Measurements from ENCODE around the gene PCDH9. TPM values are rescaled to one million over a fixed set of nuclear protein-coding genes. Genes with fewer than 3 reads are reported as not detected.

PCDH9 gene
- total RNA-seq, 4 donors from 2014 or later = 2.8 to 22.4 (median 12.9) TPM

DNA sequence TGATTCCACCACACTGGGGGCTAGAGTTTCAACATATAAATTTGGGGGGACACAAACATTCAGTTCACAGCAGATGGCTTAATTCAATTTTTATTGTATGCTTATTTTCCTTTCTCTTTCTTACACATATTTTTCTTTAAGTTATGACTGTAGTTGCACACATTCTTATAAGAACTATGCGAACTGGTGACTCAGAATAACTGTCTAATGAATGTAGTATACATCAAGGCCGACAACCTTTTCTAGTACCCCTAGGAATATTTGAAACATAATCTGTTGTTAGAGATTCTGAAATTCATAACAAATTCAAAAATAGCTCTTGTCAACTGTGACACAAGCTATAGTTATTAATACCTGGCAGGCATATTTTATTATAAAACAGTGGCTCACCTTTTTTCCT, 695.6 kb downstream of the PCDH9 start:
- Histone ChIP-seq H3K9me3 (no peaks in the 10 kb centered on the region), H3K27me3 (no peaks in the 10 kb centered on the region), H3K27ac (no peak overlapping the region), H3K36me3 (no peaks in the 10 kb centered on the region), H3K4me1 (no peaks in the 10 kb centered on the region), H3K4me3 (replicated peaks in 1 of 3) (no peak overlapping the region)
- 95 to 97% methylated on average over 2 of the region's 2 CpGs for WGBS, 2 donors
- intact Hi-C loops (cut with DNase I) = no loop called here
- DNase-seq = no peak
- TF ChIP-seq CTCF (IDR thresholded peaks at IDR 0.05) (no peak), POLR2A (IDR thresholded peaks at IDR 0.05) (no peak)

GRCh38 chr13:66532845-66533244, 697.3 kb downstream of the PCDH9 start:
- H3K4me1 ChIP-seq = no peaks in the 10 kb centered on the region
- no peak overlapping the region for H3K4me3 ChIP-seq (replicated peaks in 1 of 3)
- no peak for TF ChIP-seq CTCF (IDR thresholded peaks at IDR 0.05)
- no peak for TF ChIP-seq POLR2A (IDR thresholded peaks at IDR 0.05)
- intact Hi-C loops (cut with DNase I) = no loop called here
- H3K27me3 ChIP-seq = no peaks in the 10 kb centered on the region
- H3K27ac ChIP-seq = no peak overlapping the region
- DNase-seq = no peak
- 76 to 83% methylated on average over 5 of the region's 5 CpGs for WGBS, 2 donors
- no peaks in the 10 kb centered on the region for H3K9me3 ChIP-seq
- no peaks in the 10 kb centered on the region for H3K36me3 ChIP-seq

- DNase-seq = no peak
- H3K9me3 ChIP-seq = no peaks in the 10 kb centered on the region
- no peaks in the 10 kb centered on the region for H3K4me1 ChIP-seq
- TF ChIP-seq CTCF (IDR thresholded peaks at IDR 0.05) (no peak), POLR2A (IDR thresholded peaks at IDR 0.05) (no peak)
- 76 to 83% methylated on average over 3 of the region's 3 CpGs for whole genome bisulfite sequencing, 2 donors
- H3K27me3 ChIP-seq = no peaks in the 10 kb centered on the region
- no peak overlapping the region for H3K4me3 ChIP-seq (replicated peaks in 1 of 3)
- no peak overlapping the region for H3K27ac ChIP-seq
- intact Hi-C loops (cut with DNase I) = no loop called here
- no peaks in the 10 kb centered on the region for H3K36me3 ChIP-seq
These were observed 698.0 kb downstream of the PCDH9 start for GRCh38 chr13:66532146-66532545.

- 92 to 95% methylated on average over 1 of the region's 1 CpG for WGBS, 2 donors
- no peak for DNase-seq
These were observed 699.5 kb downstream of the PCDH9 start for GRCh38 chr13:66530686-66531085.

GRCh38 chr13:66530158-66530557, 700.0 kb downstream of the PCDH9 start:
- intact Hi-C loops (cut with DNase I) = no loop called here
- TF ChIP-seq POLR2A (IDR thresholded peaks at IDR 0.05) = no peak
- TF ChIP-seq CTCF (IDR thresholded peaks at IDR 0.05) = no peak
- H3K36me3 ChIP-seq = no peaks in the 10 kb centered on the region

More at GRCh38 chr13:66530686-66531085, 699.5 kb downstream of the PCDH9 start:
- Histone ChIP-seq H3K36me3 (no peaks in the 10 kb centered on the region), H3K27ac (no peak overlapping the region), H3K27me3 (no peaks in the 10 kb centered on the region), H3K4me3 (replicated peaks in 1 of 3) (no peak overlapping the region), H3K4me1 (no peaks in the 10 kb centered on the region), H3K9me3 (no peaks in the 10 kb centered on the region)
- intact Hi-C loops (cut with DNase I) = no loop called here
- TF ChIP-seq POLR2A (IDR thresholded peaks at IDR 0.05) (no peak), CTCF (IDR thresholded peaks at IDR 0.05) (no peak)

More at GRCh38 chr13:66530158-66530557, 700.0 kb downstream of the PCDH9 start:
- 96 to 98% methylated on average over 1 of the region's 1 CpG for WGBS, 2 donors
- H3K27me3 ChIP-seq = no peaks in the 10 kb centered on the region
- no peaks in the 10 kb centered on the region for H3K4me1 ChIP-seq
- DNase-seq = no peak
- no peak overlapping the region for H3K27ac ChIP-seq
- no peaks in the 10 kb centered on the region for H3K9me3 ChIP-seq
- no peak overlapping the region for H3K4me3 ChIP-seq (replicated peaks in 1 of 3)

Data from thyroid gland (tissue), 4 donors.